ENCODE results near the gene ZNF784.
"Not testable (repeated sequence)": the region's sequence is repeated elsewhere in the genome, so short reads cannot be mapped to it uniquely, and the experiment has no call there.

GRCh38 chr19:55583897-55584296 is 40.5 kb downstream of the ZNF784 start:
- TF ChIP-seq TAF1, POLR2AphosphoS5, POU2F2 (IDR thresholded peaks at IDR 0.05; ENCODE audit: low read depth, low read length): not testable (repeated sequence)
